OCI-LY3 (cell line): ENCODE measurements around the gene C14orf119.

Experiments used
- H2AFZ ChIP-seq: fragments of 200-600, 300-600 bp; shearing (Covaris generic); 2 replicates; pipeline ENCODE4 v1.6.0; 2014; ENCODE audit warnings: antibody characterized with exemption, low read depth, low read length
- H3K27ac ChIP-seq: fragments of 200-600, 300-600 bp; sonication (generic); 2 replicates; pipeline ENCODE4 v1.5.1; 2014; ENCODE audit warnings: mild to moderate bottlenecking, low read length, moderate library complexity, mixed read lengths
- H3K27me3 ChIP-seq: fragments of 200-600, 300-600 bp; sonication (generic); 2 replicates; pipeline ENCODE4 v1.6.1; 2014; ENCODE audit warnings: low read depth, low read length, mixed read lengths
- H3K36me3 ChIP-seq: fragments of 200-600, 300-600 bp; sonication (generic); replicated peaks from 2 replicates; pipeline ENCODE3; 2014; ENCODE audit warnings: low read depth, low read length, mixed read lengths
- H3K4me1 ChIP-seq: fragments of 300-600, 200-600 bp; sonication (generic); 2 replicates; pipeline ENCODE4 v1.6.1; 2014; ENCODE audit warnings: low read length, mixed read lengths
- H3K4me2 ChIP-seq: fragments of 200-600, 300-600 bp; sonication (generic); 2 replicates; pipeline ENCODE4 v1.6.1; 2014; ENCODE audit warnings: low read length, mixed read lengths
- H3K4me3 ChIP-seq: fragments of 300-600, 200-600 bp; sonication (generic); 2 replicates; pipeline ENCODE4 v1.5.1; 2014; ENCODE audit warnings: antibody characterized with exemption, mild to moderate bottlenecking, low read length, moderate library complexity
- H3K79me2 ChIP-seq: fragments of 300-600, 200-600 bp; shearing (Covaris generic); 2 replicates; pipeline ENCODE4 v1.6.1; 2014; ENCODE audit warnings: mild to moderate bottlenecking, low read length, mixed read lengths
- H3K9ac ChIP-seq: fragments of 300-600, 200-600 bp; shearing (Covaris generic); 2 replicates; pipeline ENCODE4 v1.6.0; 2014; ENCODE audit warnings: mild to moderate bottlenecking, low read length, moderate library complexity
- H3K9me3 ChIP-seq: fragments of 200-600, 300-600 bp; shearing (Covaris generic); 2 replicates; pipeline ENCODE4 v1.6.1; 2014; ENCODE audit warnings: low read length, mixed read lengths; ENCODE audit not compliant: insufficient read depth
- H4K20me1 ChIP-seq: fragments of 200-600, 300-600 bp; sonication (generic); 2 replicates; pipeline ENCODE4 v1.6.1; 2016; ENCODE audit warnings: low read length, mixed read lengths; ENCODE audit not compliant: insufficient read depth
- EZH2phosphoT487 ChIP-seq: fragments of 200-600 bp; shearing (Covaris generic); IDR thresholded peaks from 2 replicates; pipeline ENCODE4 v1.6.1; 2018; ENCODE audit warnings: antibody characterized with exemption, mixed run types, low read depth
- TF ChIP-seq, protein P1 (sequence below): fragments of 200-600, 300-600 bp; sonication (generic); IDR thresholded peaks from 2 replicates; pipeline ENCODE4 v1.5.1; 2014; ENCODE audit warnings: antibody characterized with exemption, low read length, low read depth

C14orf119 gene

DNA sequence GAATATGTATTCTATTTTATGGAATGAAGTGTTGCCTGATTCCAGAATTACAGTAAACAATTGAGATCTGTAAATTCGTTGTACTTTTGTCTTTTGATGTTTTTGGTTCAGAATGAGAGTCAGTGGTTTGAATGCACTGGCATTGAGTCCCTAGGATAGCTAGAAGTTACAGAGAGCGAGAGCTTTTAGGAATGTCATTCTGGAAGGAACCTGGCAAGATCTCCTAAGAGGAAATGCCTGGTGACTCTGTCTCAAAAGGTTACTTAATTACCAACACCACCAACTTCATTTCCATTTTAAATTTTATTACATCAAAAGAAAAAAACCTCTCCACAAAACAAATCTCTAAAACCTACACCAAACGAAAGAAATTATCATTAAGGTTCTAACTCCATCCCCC lies 29.7 kb downstream of the C14orf119 start:
- peaks cover 26% of the 10 kb centered on the region for H3K4me1 ChIP-seq
- H2AFZ ChIP-seq = no peak overlapping the region
- H3K27ac ChIP-seq = no peak overlapping the region
- H4K20me1 ChIP-seq = no peaks in the 10 kb centered on the region
- no peak overlapping the region for H3K9ac ChIP-seq
- H3K9me3 ChIP-seq = no peaks in the 10 kb centered on the region
- peaks cover 8% of the 10 kb centered on the region; the same call in 1 of the 2 replicates for H3K27me3 ChIP-seq
- TF ChIP-seq, protein P1, sequence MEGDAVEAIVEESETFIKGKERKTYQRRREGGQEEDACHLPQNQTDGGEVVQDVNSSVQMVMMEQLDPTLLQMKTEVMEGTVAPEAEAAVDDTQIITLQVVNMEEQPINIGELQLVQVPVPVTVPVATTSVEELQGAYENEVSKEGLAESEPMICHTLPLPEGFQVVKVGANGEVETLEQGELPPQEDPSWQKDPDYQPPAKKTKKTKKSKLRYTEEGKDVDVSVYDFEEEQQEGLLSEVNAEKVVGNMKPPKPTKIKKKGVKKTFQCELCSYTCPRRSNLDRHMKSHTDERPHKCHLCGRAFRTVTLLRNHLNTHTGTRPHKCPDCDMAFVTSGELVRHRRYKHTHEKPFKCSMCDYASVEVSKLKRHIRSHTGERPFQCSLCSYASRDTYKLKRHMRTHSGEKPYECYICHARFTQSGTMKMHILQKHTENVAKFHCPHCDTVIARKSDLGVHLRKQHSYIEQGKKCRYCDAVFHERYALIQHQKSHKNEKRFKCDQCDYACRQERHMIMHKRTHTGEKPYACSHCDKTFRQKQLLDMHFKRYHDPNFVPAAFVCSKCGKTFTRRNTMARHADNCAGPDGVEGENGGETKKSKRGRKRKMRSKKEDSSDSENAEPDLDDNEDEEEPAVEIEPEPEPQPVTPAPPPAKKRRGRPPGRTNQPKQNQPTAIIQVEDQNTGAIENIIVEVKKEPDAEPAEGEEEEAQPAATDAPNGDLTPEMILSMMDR = no peak
- no peak for TF ChIP-seq EZH2phosphoT487
- H3K79me2 ChIP-seq = no peaks in the 10 kb centered on the region
- H3K36me3 ChIP-seq = no peaks in the 10 kb centered on the region
- H3K4me2 ChIP-seq = no peak overlapping the region
- H3K4me3 ChIP-seq = no peak overlapping the region

GRCh38 chr14:23125933-23126524 lies 30.7 kb downstream of the C14orf119 start:
- Histone ChIP-seq H3K27me3 (peaks cover 8% of the 10 kb centered on the region; the same call in 1 of the 2 replicates), H2AFZ (no peak overlapping the region), H3K79me2 (no peaks in the 10 kb centered on the region), H3K27ac (no peak overlapping the region), H3K9ac (no peak overlapping the region), H3K9me3 (no peaks in the 10 kb centered on the region), H3K4me2 (no peak overlapping the region), H4K20me1 (no peaks in the 10 kb centered on the region), H3K4me1 (peaks cover 26% of the 10 kb centered on the region), H3K4me3 (no peak overlapping the region), H3K36me3 (no peaks in the 10 kb centered on the region)
- TF ChIP-seq, protein P1 = no peak
- TF ChIP-seq EZH2phosphoT487 = no peak

GRCh38 chr14:23126548-23127278 lies 31.4 kb downstream of the C14orf119 start:
- TF ChIP-seq EZH2phosphoT487 = no peak
- TF ChIP-seq, protein P1 = no peak
- Histone ChIP-seq H3K4me1 (peaks cover 19% of the 10 kb centered on the region), H4K20me1 (no peaks in the 10 kb centered on the region), H3K4me3 (no peak overlapping the region), H3K27me3 (peaks cover 8% of the 10 kb centered on the region; the same call in 1 of the 2 replicates), H3K79me2 (no peaks in the 10 kb centered on the region), H3K27ac (no peak overlapping the region), H3K9me3 (no peaks in the 10 kb centered on the region), H3K36me3 (no peaks in the 10 kb centered on the region), H2AFZ (no peak overlapping the region), H3K9ac (no peak overlapping the region), H3K4me2 (no peak overlapping the region)

DNA sequence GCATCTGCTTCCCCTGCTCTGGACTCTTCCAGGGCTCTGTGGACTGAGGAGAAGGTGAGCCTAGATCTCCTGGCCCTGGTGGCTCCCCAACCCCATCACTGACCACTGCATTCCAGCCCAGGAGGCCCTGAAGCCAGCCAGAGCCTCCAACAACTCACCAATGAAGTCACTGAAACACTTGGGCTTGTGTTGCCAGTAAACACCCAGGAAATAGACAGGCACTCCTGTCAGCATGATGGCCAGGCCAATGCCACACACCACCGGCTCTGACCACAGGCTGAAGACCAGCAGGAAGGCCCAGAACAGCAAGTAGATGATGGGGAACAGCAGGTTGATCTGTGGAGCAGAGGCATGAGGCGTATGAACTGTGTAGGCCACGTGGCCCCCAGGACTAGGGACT lies 32.6 kb downstream of the C14orf119 start:
- Histone ChIP-seq H2AFZ (no peak overlapping the region), H3K36me3 (no peaks in the 10 kb centered on the region)
- TF ChIP-seq, protein P1 = no peak
- no peak for TF ChIP-seq EZH2phosphoT487

More for the DNA sequence above, 32.6 kb downstream of the C14orf119 start:
- Histone ChIP-seq H3K27ac (no peak overlapping the region), H4K20me1 (no peaks in the 10 kb centered on the region), H3K9ac (no peak overlapping the region), H3K79me2 (no peaks in the 10 kb centered on the region), H3K9me3 (no peaks in the 10 kb centered on the region), H3K27me3 (peaks cover 6% of the 10 kb centered on the region; the same call in 1 of the 2 replicates), H3K4me3 (no peak overlapping the region), H3K4me2 (no peak overlapping the region), H3K4me1 (peaks cover 18% of the 10 kb centered on the region)
